DMS153 treated with DMSO at 0.1 percent for 48 hours (cell line): Measurements from ENCODE around the gene ZNHIT3.

Experiments
- DNase-seq: peaks from one replicate; lab custom pipeline; 2025; ENCODE audit not compliant: unreplicated experiment; lab: John Stamatoyannopoulos, UW

Gene ZNHIT3

GRCh38 chr17:36509272-36509985, 22.9 kb downstream of the ZNHIT3 start:
- DNase-seq, result no peak

- no peak for DNase-seq
Observed at GRCh38 chr17:36510636-36511035, 24.2 kb downstream of the ZNHIT3 start.

- no peak for DNase-seq
Observed at GRCh38 chr17:36511216-36511615, 24.7 kb downstream of the ZNHIT3 start.

- DNase-seq, result no peak
Observed at GRCh38 chr17:36512641-36513040, 26.2 kb downstream of the ZNHIT3 start.

DNA sequence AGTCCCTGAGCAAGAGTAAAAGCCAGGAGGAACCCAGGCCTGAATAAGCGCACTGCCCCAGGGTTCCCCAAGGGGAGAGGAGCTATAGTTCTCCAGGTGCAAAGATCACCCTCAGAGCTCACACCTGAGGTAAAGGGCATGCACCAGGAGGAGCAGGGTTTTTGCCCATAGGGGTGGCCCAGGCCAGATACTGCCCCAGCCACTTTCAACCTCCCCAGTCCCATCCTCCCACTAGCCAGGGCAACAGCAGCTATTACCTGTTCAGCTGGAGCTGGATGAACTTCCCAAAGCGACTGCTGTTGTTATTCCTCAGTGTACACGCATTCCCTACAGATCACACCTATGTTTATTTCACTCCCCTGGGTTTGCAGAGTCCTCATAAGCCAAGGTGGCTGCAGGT, 28.4 kb downstream of the ZNHIT3 start:
- no peak for DNase-seq

- DNase-seq, result no peak
Observed at GRCh38 chr17:36515837-36516236, 29.4 kb downstream of the ZNHIT3 start.

DNA sequence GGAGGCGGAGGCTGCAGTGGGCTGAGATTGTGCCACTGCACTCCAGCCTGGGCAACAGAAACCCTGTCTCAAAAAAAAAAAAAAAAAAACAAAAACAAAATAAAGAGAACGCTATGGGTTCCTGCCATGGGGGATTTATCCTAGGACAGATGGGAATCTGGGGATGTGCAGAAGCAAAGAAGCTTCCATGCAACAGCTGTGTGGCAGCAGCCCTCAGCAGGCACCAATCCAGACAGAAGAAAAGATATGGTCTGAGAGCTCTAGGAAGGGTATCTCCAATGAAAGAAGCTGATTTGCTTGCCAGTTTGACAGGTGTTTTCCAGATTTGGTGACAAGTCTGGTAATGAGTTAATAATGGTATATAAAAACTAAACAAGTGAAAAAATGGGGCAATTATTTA, 36.6 kb downstream of the ZNHIT3 start:
- DNase-seq, result no peak

GRCh38 chr17:36524428-36524876, 38.0 kb downstream of the ZNHIT3 start:
- no peak for DNase-seq

- no peak for DNase-seq
Observed at GRCh38 chr17:36525113-36525512, 38.6 kb downstream of the ZNHIT3 start.

- no peak for DNase-seq
Observed at GRCh38 chr17:36525888-36526287, 39.4 kb downstream of the ZNHIT3 start.

DNA sequence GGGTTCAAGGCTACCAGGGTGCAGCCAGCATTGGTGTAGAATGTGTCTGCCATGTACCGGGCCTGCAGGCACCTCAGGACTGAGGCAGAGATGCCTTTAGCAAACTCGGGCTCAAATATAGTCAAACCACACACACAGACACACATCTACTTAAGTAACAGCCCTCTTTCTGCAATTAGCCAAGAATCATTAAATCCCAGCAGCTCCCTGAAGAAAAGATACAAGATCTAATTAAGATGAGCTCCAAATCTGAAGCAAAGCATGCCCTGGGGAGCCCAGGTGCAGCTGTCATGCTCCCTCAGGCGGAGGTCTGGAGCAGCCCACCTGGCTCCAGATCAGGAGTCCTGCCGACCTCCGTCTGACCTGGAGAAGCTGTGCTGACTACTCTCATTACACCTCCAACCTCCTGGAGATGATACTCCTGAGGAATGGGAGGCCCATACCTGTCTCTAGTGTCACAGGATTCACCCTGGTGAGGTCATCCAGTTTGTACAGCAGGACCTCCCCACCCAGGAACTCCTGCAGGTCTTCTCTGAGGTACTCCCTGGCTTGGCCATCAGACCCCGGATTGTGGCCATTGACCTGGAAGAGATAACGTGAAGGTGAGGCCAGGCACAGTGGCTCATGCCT, 41.3 kb downstream of the ZNHIT3 start:
- DNase-seq, result no peak

GRCh38 chr17:36529121-36529520, 42.6 kb downstream of the ZNHIT3 start:
- no peak for DNase-seq

DNA sequence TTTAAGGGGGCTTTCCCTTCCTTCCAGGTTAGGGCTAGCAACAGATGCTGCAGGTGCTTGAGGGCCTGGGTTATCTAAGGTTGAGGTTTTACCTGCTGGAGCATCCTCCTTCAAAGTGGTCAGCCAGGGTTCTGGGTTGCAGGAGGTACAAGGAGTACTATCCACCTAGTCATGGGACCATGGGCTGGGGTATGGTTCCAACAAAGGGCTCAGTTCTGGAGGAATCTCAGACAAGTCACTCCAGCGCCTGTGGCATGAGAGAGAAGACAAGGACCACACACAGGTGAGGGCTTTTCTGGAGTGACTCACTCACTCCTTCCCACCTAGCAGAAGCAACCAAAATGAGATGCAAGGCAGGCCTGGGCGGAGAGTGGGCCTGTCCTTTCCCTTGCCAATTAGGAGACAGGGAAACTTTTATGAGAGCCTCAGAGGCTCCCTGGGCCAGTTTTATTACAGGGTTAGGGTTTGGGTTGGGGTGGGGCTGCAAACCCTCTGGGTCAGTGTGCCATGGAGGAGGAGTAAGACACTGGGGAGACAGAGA, 46.0 kb downstream of the ZNHIT3 start:
- DNase-seq, result no peak

- DNase-seq, result peak; percentile 60
Observed at GRCh38 chr17:36533935-36534839, 47.7 kb downstream of the ZNHIT3 start.

DNA sequence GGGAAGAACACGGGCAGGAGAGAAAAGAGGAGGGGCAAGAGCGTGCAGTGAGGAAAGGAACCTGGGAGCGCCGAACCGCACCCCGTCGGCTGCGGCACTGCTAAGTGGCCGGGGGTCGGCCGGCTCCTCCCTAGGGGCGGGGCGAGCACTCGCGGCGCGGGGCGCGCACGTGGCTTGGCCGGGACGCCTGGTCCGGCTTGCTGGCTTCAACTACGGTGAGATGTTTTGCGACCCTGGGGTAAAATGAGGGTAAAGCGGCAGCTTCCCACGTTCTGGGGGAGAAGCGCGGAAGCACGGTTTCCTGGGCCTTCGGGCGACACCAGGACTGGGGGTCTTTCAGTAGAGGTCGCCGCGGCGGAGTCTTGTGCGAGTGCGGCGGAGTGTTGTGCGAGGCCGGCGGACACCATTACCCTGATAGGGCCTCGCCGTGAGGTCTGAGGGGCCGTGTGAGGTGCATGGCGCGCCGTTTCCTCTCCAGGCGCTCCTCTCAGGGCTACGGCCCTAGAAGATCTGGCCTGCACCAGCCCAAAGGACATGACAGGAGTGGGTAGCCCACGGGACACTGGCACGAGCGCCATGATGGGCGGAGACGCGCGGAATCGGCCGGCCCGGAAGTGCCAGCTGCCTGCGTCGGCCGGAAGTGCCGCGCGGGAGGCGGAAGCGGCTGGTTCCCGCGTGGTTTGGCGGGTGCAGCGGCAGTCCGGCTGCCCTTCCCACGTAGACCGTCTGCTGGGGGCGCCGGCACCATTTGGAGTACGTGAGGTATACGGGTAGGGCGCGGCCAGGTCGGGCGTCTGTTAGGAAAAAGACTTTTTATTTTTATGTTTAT, 48.6 kb downstream of the ZNHIT3 start, which contains the start of the genes MYO19 and PIGW:
TSS of gene MYO19 (minus strand) at position 29 of the 829 bp plus-strand sequence. CDS start 2,330 bp downstream, outside the sequence.
TSS of gene PIGW (plus strand) at position 148 of the 829 bp plus-strand sequence. CDS start 2,115 bp downstream, outside the sequence.
- DNase-seq, result peak; percentile 69

DNA sequence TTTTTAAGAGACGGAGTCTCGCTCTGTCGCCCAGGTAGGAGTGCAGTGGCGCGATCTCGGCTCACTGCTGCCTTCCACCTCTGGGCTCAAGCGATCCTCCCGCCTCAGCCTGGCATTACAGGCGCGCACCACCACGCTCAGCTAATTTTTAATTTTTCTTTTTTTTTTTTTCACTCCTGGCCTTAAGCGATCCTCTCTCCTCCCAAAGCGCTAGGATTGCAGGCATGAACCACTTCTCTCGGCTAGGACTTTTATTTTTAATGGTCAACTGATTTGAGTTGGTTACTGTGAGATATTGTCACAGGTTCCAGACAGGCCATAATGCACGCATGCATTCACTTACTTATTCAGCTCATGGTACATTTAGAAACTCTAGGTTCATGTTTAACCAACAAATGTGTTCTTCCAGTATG, 49.2 kb downstream of the ZNHIT3 start:
- no peak for DNase-seq

DNA sequence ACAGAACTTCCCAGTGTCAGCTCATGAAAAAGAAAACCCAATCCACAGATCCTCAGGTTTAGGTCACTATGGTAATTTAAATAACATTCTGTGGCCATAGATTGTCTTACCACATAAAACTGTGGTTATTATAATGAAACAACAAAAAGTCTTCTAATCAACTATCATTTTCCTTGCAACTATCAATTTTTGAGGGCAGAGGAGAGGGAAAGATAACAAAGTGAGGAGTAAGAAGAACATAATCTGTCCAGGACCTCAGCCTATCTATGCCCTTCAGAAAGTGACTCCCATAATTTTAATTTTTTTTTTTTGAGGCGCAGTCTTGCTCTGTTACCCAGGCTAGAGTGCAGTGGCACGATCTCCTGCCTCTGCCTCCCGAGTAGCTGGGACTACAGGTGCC, 54.2 kb downstream of the ZNHIT3 start:
- DNase-seq, result no peak

GRCh38 chr17:36542755-36543154, 56.3 kb downstream of the ZNHIT3 start:
- DNase-seq, result no peak

DNA sequence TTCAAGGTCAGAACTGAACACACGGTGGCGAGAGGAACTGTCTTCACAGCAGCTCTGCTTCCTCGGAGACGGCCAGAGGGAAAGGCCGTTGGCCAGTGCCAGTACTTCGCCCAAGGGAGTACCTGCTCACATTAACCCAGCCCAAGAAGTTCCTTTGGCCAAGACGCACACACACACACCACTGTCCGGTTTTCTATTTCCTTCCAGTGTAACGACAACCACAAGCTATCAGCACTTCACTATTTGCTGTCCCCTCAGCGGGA, 57.5 kb downstream of the ZNHIT3 start:
- DNase-seq, result no peak

GRCh38 chr17:36544307-36545076, 58.0 kb downstream of the ZNHIT3 start, which contains the start of gene GGNBP2:
Gene GGNBP2 (plus strand): TSS chr17:36544919. CDS start chr17:36545725, 806 bp downstream.
- peak; percentile 85 for DNase-seq
